Heart left ventricle (tissue), 13 donors: Measurements from ENCODE around the gene EXOC2.

ENCODE experiments used
- CTCF ChIP-seq, 12 donors: fragments of 200-600 bp; sonication (generic) in 4 of 12; IDR thresholded peaks; one replicate each; pipeline versions ENCODE4 v1.5.0 to v1.8.0; 2018 to 2022; ENCODE audit warnings: antibody characterized with exemption in 12 of 12, mild to moderate bottlenecking in 5 of 12
- POLR2A ChIP-seq, 2 donors: fragments of 450-650 bp; IDR thresholded peaks; one replicate each; pipeline ENCODE4 v1.6.1; 2017; ENCODE audit warnings: antibody characterized with exemption in 2 of 2, mild to moderate bottlenecking in 2 of 2, moderate library complexity in 2 of 2
- donor health status: ischemic (EF 13 %, LVEDD 7.1; RV severe dilation, severe dysfunction).
- donor health status: DM: no; HTN: yes; CAD: no.
- donor health status: DM: no; HTN: no; CAD: no.
- donor health status: ischemic (EF 25% LVEDD 6.9; RV normal size, moderate dysfunction).
- donor health status: ischemic (EF 25% LVEDD 5.7; RV mildly dilated, moderate dysfunction).
- donor health status: ischemic (EF 35%, LVEDD 5.7; RV mildly dilated, moderate dysfunction).
- donor health status: nonischemic (EF 11% LVEDD 7.7; RV severe dilation, severe dysfunction).
- donor health status: DM: yes; HTN: yes; CAD: no.
- donor health status: PGD.
- donor health status: ischemic (EF 29% LVEDD 5.4; RV normal size, mild dysfunction).
- donor health status: nonischemic (EF 23%, LVEDD 6.1; RV moderate dilation, normal function).

- TF ChIP-seq CTCF (IDR thresholded peaks at IDR 0.05) = no peak
- TF ChIP-seq POLR2A (IDR thresholded peaks at IDR 0.05) = no peak
Observed at GRCh38 chr6:650098-650497, 42.8 kb downstream of the EXOC2 start.
